Measurements from ENCODE around the gene SEMA6C.

DNA sequence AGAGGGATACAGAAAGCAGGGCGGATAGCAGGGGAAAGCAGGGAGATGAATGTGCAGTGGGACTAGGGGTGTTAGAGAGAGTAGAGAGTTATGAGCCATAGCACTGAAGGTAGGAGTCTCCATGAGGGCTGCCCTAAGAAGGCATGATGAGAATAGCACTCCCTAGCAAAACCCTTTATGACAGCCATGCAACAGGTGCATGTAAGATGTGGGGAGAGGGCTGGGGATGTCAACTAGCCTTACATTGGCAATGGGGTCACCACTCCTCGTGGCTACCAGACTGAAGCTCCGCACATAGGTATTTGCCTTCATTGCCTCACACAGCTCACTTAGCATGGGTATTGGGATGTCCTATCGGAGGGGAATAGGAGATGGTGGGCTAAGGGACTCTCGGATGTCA is 24.8 kb upstream of the SEMA6C start:
- TF ChIP-seq, protein P1, sequence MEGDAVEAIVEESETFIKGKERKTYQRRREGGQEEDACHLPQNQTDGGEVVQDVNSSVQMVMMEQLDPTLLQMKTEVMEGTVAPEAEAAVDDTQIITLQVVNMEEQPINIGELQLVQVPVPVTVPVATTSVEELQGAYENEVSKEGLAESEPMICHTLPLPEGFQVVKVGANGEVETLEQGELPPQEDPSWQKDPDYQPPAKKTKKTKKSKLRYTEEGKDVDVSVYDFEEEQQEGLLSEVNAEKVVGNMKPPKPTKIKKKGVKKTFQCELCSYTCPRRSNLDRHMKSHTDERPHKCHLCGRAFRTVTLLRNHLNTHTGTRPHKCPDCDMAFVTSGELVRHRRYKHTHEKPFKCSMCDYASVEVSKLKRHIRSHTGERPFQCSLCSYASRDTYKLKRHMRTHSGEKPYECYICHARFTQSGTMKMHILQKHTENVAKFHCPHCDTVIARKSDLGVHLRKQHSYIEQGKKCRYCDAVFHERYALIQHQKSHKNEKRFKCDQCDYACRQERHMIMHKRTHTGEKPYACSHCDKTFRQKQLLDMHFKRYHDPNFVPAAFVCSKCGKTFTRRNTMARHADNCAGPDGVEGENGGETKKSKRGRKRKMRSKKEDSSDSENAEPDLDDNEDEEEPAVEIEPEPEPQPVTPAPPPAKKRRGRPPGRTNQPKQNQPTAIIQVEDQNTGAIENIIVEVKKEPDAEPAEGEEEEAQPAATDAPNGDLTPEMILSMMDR (conservative IDR thresholded peaks at IDR 0.05; ENCODE audit: low read length), result no peak
- no peak for TF ChIP-seq EZH2phosphoT487 (IDR thresholded peaks at IDR 0.05; ENCODE audit: borderline replicate concordance)

Measured in Loucy (cell line).